NCI-H345 treated with DMSO at 0.1 percent for 48 hours (cell line): ENCODE measurements around the gene COL8A2.

Experiments
- DNase-seq: peaks from one replicate; lab custom pipeline; 2025; ENCODE audit not compliant: unreplicated experiment; lab: John Stamatoyannopoulos, UW

COL8A2 gene

DNA sequence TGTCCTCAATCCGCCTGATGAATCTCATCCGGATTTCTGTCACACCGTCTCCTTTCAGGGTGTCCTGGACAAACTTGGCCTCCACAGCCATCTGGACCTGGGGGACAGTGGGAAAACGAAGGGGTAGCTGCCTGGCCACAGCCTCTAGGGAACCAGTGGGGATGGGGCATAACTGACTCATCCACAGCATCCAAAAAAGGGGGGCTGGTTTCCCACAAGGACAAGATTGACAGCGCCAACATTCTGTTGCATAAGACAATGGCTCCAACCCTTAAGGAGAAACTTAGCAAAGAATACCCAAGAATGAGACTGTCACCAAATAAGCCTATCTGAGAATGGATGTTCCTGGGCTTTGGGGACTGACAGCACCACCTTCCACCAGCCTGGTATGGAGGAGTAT lies 12.2 kb upstream of the COL8A2 start:
- DNase-seq = no peak

DNA sequence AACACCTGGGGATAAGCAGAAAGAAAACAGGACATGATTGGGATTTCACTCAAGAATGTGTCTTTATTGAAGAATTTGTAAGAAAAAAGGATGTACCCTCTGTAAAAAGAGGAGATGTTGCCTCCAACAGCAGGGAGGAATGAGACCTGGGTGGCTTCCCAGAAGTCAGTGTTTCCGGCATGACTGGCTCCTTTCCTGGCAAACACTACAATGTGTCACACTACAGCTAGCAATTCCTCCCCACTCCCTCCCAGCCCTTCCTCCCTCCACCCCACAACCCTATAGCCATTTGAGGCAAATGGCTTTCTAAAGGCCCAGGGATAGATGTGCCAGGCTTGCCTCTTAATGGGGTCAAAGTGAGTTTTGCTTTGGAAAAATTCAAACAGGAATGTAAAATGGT lies 11.5 kb upstream of the COL8A2 start:
- no peak for DNase-seq

- DNase-seq = no peak
Measured at GRCh38 chr1:36135796-36136195, 10.8 kb upstream of the COL8A2 start.

DNA sequence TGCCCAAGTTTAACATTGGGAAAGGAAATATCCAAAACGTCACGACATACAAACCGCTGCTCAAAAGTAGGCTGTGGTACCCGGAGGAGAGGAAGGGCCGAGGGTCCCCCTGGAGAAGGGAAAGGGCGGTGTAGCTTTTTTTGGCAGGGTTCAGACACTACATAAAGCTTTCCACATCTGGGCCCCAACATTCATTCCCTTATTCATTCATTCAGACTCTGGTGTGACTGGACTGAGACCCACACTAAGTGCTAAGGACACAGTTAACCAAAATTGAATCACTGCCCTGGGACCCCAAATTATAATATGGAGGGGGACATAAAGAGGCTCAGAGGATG lies 10.3 kb upstream of the COL8A2 start:
- no peak for DNase-seq

- no peak for DNase-seq
Measured at GRCh38 chr1:36134505-36135329, 9.7 kb upstream of the COL8A2 start.

DNA sequence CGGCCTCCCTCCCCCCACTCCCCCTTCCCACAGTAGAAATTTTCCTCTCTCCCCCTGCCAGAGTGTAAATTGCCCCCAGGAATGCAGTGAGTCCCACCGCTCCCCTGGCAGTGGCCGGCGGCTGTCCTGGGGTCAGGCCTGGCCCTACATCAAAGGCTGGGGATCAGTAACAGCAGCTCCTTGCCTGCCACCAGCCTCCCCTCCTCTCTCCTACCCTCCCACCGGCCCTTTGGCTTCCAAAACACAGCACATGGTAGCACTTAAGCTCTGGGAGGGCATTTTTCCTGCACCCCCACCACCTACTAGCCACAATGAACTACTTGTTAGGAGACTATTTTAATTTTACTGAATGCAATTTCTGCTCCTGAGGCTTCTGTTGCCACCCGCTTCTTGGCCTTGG lies 9.0 kb upstream of the COL8A2 start:
- DNase-seq = no peak

GRCh38 chr1:36133484-36133883 lies 8.5 kb upstream of the COL8A2 start:
- DNase-seq = no peak

DNA sequence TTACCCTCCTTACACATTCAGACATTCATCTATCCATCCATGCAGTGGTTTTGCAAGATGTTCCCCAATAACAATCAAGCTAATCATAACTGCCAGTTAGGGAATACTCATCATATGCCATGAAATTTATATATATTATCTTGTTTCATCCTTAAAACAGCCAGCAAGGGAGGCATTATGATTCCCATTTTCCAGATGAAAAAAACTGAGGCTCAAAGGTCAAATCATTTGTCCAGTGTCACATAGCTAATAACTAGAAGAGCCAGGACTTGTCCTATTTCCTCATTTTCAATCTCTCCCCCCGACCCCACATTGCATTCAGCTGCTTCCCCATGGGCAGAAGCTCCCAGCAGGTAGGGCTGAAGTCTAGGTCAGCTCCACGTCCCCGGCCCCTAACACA lies 7.0 kb upstream of the COL8A2 start:
- no peak for DNase-seq

GRCh38 chr1:36128905-36129206 lies 3.8 kb upstream of the COL8A2 start:
- DNase-seq = no peak

GRCh38 chr1:36128126-36128904 lies 3.3 kb upstream of the COL8A2 start:
- DNase-seq = no peak

DNA sequence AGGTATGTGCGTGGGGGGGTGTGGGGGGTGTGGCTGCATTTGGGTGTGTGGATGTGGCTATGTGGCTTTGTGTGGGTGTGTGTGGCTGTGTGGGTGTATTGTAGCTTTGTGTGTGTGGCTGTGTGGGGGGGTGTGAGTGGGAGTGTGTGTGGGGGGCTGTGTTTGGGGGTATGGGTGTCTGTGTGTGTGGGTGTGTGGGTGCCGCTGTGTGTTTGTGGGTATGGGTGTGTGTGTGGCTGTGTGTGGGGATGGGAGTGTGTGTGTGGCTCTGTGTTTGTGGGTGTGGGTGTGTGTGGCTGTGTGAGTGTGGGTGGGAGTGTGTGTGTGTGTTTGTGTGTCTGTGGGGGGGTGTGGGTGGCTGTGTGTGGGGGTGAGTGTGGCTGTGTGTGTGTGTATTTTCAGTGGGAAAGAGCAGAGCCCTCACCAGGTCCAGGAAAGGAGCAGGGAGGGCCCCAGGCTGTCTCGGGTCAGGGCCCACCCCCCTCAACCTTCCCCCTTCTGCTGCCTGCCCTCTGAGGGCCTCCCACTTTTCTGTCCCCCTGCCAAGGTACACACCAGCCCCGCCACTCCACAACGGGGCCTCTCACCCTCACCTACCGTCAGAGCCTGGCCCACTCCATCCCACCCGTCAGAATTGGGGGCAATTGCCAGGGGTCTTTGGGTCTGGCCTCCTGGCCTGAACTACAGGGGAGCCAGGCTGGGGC lies 1.9 kb upstream of the COL8A2 start:
- no peak for DNase-seq

DNA sequence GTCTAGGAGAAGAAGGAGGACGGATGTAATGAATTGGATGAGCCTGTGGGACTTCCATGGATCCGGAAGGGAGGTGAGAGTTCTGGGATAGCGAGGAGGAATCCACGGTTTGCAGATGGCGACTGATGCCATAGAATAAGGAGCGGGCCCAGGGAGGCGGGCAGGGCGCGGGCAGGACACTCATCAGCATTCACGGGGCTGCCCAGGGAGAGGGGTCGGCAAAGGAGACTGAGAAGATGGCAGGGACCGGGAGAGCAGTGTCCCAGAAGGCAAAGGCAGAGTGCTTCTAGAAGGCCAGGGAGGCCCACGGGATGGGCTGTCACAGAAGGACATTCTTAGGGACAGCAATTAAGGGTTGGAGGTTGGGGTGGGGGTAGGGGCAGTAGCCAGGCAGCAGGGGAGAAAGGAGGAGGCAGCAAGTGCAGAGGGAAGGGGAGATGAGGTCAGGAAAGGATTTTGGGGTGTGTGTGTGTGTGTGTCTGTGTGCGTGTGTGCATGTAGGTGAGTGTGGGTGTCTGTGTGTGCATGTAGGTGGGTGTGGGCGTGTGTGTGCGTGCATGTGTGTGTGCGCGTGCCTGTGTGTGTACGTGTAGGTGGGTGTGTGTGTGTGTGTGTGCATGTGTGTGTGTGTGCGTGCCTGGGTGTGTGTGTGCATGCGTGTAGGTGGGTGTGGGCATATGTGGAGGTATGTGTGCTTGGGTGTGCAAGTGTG lies 1.1 kb upstream of the COL8A2 start:
- no peak for DNase-seq

DNA sequence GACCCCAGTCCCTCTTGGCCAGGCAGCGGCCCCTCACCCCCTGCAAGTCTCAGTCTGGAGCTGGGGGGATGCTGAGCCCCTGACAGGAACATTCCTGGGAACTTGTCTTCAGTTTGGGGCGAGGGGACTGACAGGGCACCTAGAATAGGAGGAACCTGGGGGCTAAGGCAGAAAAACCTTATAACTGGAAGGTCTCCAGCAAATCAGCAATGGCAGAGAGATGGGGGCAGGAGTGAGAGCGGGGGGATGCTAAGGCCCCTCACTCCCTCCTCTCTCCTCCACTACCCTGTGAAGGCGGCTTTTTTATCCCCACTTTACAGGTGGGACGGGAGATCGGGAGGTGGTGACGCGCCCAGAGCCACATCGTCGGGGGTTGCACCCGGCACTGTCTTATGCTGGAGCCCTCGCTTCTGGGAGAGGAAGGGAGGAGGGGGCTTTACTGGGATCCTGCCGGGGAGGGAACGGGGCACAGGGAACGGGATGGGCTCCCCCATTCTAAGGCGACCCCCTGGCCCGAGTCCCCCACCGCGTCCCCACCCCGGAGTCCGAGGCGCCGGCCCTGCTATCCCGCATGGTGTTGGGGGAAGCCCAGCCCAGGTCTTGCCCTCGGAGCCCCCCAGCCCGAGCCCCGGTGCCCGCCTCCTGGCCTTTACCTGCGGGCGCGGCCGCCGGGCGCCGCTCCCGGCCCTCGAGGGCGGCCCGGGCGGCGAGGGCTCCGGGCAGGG lies 456 bp downstream of the COL8A2 start:
- DNase-seq = no peak

DNA sequence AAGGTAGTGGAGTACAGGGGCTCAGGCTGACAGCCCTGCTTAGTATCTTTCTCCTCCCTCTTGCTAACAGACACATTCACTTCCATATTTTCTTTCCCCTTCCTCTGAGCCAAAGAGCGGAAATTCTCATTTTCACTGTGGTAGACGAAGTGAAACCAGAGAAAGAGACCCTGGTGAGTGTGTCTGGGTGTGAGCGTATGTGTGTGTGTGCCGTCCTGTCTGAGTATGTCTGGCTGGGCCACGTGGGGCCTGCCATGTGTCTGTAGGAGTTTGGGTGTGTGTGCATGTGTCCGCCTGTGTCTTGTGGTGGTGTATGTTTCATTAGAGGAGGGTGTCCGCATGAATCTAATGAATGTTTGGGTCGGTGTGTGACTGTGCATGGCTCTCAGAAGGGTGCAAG lies 1.7 kb downstream of the COL8A2 start:
- DNase-seq = no peak

DNA sequence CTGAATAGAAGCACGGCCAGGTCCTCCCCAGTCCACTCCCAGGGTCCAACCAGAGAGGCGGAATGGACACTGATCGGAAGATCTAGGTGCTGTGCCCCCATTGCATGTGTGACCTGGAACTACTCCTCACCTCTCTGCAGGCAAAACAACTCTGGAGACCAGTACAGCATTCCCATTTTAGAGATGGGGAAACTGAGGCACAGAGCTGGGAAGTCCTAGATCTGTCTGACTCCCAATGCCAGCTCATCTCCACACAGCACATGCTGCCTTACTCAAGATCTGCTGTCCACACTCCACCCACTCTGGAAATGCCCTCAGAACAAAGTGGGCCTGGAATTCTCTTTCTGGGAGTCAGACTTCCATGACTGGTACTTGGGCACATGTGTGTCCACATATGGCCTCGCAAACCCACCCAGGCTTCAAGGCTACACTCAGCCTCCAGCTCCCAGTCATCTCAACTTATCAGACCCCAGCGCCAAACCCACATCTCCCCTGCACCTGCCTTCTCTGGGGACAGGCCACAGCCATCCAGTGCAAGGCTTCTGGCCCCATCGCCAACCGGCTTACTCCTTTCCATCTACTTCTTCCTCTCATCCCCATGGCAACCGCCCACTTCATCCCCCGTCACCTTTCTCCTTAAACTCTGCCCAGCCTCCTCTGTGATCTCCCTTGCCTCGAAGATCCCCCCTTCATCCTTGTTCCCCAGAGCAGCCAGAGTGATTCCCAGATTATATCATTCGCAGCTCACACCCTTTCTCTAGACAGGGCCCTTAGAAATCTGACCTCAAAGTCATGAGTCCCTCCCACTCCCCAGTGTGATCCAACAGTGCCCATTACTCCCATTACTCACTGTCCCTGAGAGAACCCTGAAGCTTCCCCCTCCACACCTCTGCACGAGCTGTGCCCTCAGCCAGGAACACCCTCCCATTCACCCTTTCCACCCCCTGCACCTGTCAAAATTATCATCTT lies 2.7 kb downstream of the COL8A2 start:
- DNase-seq = no peak

DNA sequence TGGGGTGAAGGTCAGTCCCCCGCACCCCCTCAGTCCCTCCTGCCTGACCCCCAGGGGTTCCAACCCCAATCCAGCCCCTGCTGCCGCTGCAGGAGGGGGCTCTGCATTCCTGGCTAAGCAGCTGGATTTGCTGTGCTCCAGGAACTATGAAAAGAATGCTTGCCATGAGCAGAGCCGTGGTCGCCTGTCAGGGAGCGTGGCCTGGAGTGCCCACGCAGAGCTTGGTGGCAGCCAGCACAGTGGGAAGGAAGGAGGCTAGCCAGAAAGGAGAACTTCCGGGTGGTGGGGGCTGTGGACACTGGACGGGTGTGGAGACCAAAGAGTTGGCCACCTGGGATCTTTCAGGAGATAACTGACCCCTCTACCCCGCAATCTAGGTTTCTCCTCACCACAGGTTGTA lies 5.6 kb downstream of the COL8A2 start:
- no peak for DNase-seq

DNA sequence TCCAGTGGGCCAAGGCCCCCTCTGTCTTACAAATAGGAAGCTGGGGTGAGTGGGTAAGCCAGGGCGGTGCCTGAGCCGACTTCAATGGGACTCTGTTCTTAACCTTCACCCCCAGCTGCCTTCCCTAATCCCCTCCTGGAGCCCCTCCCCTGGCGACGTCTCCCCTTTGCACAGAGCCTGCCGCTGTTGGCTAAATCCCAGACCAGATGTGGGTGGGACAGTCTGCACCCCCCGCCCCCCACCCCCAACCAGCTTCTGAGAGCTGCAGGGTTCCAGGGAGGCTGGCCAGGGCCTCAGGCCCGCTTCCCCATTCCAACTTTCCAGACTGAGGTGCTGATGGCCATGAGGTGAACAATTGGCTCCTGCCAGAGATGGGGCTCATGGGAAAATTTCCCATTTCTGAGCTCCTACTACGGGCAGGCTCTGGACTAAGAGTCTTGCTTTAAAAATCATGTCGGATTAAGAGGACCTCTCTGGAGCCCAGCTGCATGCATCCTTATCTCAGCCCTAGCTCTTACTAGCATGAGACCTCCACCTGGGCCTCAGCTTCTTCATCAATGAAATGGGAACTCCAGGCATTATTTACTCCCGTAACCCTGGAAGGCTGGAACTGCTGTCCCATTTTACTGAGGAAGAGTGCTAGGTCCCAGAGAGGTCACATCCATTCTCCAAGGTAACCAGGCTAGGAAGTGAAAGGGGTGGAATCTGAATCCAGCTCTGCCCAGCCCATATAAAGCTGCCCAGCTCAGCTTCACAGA lies 6.4 kb downstream of the COL8A2 start:
- DNase-seq = no peak

- DNase-seq = no peak
Measured at GRCh38 chr1:36116901-36117300, 8.1 kb downstream of the COL8A2 start.

GRCh38 chr1:36115931-36116330 lies 9.1 kb downstream of the COL8A2 start:
- DNase-seq = no peak
